Measurements from ENCODE around the gene AGFG1.
"Not testable (repeated sequence)": the region's sequence is repeated elsewhere in the genome, so short reads cannot be mapped to it uniquely, and the experiment has no call there.

AGFG1 gene

GRCh38 chr2:227500301-227500630 lies 28.3 kb downstream of the AGFG1 start:
- DNase-seq (ENCODE audit: low spot score): no peak

- DNase-seq (ENCODE audit: low spot score): peak; percentile 38
Observed at GRCh38 chr2:227503433-227504406, 31.8 kb downstream of the AGFG1 start.

DNA sequence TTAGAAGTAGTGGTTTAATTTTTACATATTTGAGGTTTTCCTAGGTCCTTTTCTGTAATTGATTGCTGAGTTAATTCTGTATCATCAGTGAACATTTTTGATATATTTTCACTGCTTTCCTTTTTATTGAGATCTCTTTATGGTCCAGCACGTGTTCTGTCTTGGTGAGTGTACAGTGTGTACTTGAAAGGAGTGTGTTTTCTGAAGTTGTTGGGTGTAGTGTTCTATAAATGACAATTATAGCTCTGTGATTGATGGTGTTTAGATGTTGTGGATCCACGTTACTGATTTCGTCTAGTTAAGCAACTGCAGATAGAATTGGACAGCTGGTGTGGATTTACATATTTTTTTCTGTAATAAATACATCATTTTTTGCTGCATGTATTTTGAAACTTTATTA lies 32.7 kb downstream of the AGFG1 start:
- DNase-seq (ENCODE audit: low spot score): no peak

- no peak for DNase-seq (ENCODE audit: low spot score)
Observed at GRCh38 chr2:227506456-227506855, 34.5 kb downstream of the AGFG1 start.

DNA sequence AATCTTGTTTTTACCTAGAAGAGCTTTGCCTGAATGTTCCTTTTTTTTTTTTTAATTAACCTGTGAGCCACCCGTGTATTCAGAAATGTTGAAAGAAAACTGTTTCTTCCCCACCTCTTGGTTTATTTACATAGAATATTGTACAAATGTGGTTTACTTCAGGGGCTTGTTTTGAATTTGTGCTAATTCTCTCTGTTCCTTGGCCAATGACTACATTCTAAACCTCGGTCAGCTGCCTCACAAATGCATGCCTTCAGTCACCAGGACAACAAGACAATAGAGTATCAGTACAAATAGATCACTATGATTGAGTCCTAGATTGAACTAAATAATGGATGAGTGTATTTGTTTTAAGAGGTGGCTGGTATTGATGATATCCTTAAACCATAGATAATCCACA lies 36.0 kb downstream of the AGFG1 start:
- DNase-seq (ENCODE audit: low spot score): no peak

DNA sequence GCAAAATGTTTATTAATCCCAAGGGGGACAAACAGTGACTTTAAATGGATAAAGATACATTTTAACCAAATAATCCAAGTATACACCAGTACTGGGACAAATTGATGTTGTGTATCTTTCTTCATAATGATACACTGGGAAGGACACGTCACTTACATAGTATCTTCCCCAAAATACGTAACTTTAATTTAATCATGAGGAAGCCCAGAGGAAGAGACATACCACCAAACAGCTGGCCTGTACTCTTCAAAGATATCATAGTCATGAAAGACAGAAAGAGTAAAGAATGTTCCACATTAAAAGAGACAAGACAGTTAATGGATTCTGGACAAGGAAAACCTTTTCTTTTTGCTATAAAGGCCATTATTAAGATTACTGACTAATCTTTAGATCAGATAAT lies 37.1 kb downstream of the AGFG1 start:
- DNase-seq (ENCODE audit: low spot score): no peak

- DNase-seq (ENCODE audit: low spot score): no peak
Observed at GRCh38 chr2:227509824-227510619, 38.1 kb downstream of the AGFG1 start.

- DNase-seq (ENCODE audit: low spot score): no peak
Observed at GRCh38 chr2:227510620-227510958, 38.6 kb downstream of the AGFG1 start.

GRCh38 chr2:227511239-227511930 lies 39.4 kb downstream of the AGFG1 start:
- DNase-seq (ENCODE audit: low spot score): no peak

- DNase-seq (ENCODE audit: low spot score): no peak
Observed at GRCh38 chr2:227511955-227512354, 40.0 kb downstream of the AGFG1 start.

DNA sequence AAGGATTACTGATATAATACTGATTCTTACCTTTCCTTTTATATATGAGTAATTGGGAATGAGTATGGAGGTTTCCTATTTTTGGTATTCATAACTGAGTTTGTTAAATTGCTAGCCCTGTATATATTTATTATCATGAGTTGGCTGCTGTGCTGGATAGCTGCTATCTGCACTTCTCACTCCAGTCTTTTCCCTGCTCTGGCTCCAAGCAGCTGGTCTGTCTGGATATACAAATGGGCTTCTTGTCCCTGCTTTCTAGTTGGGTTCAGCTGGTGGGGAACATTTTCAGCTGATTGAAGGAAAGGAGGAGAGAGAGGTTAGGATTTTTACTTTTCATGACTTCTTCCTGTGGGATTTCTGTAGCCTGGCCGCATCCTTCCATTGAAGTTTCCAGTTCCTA lies 41.2 kb downstream of the AGFG1 start:
- DNase-seq (ENCODE audit: low spot score): no peak

GRCh38 chr2:227515742-227516141 lies 43.8 kb downstream of the AGFG1 start:
- DNase-seq (ENCODE audit: low spot score): no peak

GRCh38 chr2:227517724-227518123 lies 45.8 kb downstream of the AGFG1 start:
- DNase-seq (ENCODE audit: low spot score): no peak

DNA sequence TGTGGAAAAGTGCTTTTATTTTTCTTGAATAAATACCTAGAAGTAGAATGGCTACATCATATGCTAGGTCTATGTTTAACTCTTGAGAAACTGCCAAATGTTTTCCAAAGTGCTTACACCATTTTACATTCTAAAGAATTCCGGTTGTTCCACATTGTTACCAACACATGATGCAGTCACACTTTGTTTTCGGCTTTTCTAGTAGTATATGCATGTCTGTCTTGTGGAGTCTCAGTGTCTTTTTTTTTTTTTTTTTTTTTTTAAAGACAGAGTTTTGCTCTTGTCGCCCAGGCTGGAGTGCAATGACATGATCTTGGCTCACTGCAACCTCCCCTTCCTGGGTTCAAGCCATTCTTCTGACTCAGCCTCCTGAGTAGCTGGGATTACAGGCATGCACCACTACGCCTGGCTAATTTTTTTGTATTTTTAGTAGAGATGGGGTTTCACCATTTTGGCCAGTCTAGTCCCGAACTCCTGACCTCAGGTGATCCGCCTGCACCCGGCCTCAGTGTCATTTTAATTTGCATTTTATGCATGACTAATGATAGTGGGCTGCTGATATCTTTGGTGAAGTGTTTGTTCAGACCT lies 46.4 kb downstream of the AGFG1 start:
- not testable (repeated sequence) for DNase-seq (ENCODE audit: low spot score)

DNA sequence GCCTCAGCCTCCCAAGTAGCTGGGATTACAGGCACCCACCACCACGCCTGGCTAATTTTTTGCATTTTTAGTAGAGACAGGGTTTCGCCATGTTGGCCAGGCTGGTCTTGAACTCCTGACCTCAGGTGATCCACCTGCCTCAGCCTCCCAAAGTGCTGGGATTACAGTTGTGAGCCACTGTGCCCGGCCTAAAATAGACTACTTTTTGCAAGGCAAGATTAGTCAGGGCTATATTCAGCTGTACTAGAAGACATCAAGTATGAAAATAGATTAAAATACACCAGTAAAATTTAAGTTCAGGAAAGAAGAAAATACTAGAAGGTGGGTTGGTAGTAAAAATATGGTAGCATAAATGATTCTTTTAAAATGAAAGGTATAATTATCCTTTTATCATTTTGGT lies 49.2 kb downstream of the AGFG1 start:
- DNase-seq (ENCODE audit: low spot score): not testable (repeated sequence)

GRCh38 chr2:227524665-227525064 lies 52.7 kb downstream of the AGFG1 start:
- no peak for DNase-seq (ENCODE audit: low spot score)

GRCh38 chr2:227527351-227527750 lies 55.4 kb downstream of the AGFG1 start:
- DNase-seq (ENCODE audit: low spot score): no peak

DNA sequence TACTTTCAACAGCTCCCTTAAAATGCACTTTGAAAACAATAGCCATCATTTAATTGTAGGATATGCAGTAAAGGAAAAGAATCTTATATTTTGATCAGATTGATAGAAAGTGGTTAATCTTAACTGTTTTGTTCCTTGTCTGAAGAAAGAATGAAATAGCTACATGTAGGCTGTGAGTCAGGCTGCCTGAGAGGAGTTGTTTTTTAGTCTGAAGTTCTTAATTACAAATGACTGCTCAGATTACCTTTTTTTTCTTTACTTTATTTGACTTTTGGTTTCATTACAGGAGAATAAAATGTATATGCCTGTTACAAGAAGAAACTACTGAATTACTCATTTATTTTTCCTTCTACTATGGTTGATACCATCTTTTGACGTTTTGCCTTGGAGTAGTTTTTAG lies 56.8 kb downstream of the AGFG1 start:
- DNase-seq (ENCODE audit: low spot score): no peak

DNA sequence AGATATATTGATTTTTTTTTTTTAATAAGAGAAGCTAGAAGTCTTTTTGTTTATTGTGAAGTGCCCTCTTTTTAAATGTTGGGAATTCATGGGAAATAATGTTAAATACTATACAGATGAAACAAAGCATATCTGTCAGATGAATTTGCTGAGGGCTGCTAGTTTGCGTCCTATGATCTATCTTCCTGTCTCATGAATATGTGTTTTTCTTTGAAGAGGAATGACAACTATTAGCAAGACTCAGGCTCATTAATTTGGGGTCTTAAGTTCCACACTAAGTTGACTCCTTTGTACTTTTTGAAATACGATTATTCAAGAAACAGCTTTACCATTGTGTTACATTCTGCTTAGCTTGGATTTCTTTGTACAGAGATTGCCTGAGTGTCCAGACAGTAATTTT lies 57.9 kb downstream of the AGFG1 start:
- peak; percentile 53 for DNase-seq (ENCODE audit: low spot score)

DNA sequence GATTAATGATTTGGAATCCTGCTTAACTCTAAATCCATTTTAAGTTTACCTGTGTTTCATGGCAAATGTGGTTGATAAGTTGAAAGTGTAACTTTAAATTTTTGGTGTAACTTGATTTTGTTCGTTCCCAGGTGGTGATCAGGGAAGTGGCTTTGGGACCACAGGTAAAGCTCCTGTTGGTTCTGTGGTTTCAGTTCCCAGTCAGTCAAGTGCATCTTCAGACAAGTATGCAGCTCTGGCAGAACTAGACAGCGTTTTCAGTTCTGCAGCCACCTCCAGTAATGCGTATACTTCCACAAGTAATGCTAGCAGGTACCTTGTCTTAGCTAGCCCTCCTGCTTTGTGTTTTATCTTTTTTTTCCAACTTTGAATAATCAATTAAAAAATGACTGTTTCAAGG lies 62.8 kb downstream of the AGFG1 start:
- no peak for DNase-seq (ENCODE audit: low spot score)

DNA sequence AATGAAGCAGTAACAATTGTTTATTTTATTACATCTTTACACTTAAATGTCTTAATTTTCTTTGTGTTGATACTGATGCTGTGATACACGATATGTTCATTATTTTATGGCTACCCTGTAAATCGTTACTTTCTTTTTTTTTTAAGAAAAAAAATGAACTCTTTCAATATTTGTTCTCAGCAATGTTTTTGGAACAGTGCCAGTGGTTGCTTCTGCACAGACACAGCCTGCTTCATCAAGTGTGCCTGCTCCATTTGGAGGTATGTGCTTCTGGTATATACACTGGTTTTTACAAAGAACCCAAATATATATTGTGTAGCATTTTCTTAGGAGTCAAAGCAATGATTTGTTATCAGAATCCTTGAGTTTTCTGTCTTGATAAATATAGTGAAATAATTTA lies 64.5 kb downstream of the AGFG1 start:
- no peak for DNase-seq (ENCODE audit: low spot score)

DNA sequence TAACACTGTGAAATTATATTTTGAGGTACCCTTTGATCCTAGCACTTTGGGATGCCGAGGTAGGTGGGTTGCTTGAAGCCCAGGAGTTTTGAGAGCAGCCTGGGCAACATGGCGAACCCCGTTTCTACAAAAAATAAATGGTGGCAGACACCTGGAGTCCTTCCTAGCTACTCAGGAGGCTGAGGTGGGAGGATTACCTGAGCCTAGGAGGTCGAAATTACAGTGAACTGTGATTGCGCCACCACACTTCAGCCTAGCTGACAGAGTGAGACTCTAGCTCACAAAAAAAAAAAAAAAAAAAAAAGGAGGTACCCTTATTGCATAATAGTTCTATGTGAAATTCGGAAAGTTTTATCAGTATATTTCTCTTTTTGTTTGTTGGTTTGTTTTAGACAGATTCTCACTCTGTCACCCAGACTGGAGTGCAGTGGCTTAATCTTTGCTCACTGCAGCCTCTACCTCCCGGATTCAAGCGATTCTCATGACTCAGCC lies 67.6 kb downstream of the AGFG1 start:
- no peak for DNase-seq (ENCODE audit: low spot score)
